ENCODE data around the gene INSRR. TPM values are rescaled to one million over a fixed set of nuclear protein-coding genes. Genes with fewer than 3 reads are reported as not detected.
A peak's percentile ranks its signal among the peaks of the same experiment; 100 is the strongest.

Gene INSRR
- total and polyA plus RNA-seq, 2 of the 8 experiments (the other 6 are each of a cell fraction or from before 2014, with no cell fraction given): 0.02 TPM; not detected in 1

- Histone ChIP-seq H3K4me2 (ENCODE audit: insufficient read depth in 1 of 2, low read depth in 2 of 2, low read length in 2 of 2) (peak overlapping the region in 1 of 2 experiments; percentile 92; a peak in 1 of 4 replicates), H3K14ac (ENCODE audit: insufficient read length) (no peak overlapping the region), H3K23ac (ENCODE audit: insufficient read length) (no peak overlapping the region), H3K9me3 (ENCODE audit: insufficient read depth in 2 of 2, low read depth in 1 of 2, low read length in 1 of 2) (no peaks in the 10 kb centered on the region), H2BK5ac (ENCODE audit: low read depth, low read length) (no peak overlapping the region), H3K27me3 (replicated peaks in 1 of 4; ENCODE audit: control insufficient read depth in 3 of 4, extremely low read depth in 1 of 4, insufficient read depth in 3 of 4, low read length in 3 of 4) (peaks cover 59 to 74% (median 72%) of the 10 kb centered on the region in 4 experiments), H3K27ac (ENCODE audit: low read depth, low read length) (no peak overlapping the region), H4K20me1 (replicated peaks in 1 of 2; ENCODE audit: control insufficient read depth in 1 of 2, insufficient read depth in 2 of 2, low read length in 2 of 2) (peaks cover 7 to 19% of the 10 kb centered on the region in 2 experiments), H3K36me3 (ENCODE audit: control insufficient read depth in 2 of 4, insufficient read depth in 4 of 4, low read length in 3 of 4) (no peaks in the 10 kb centered on the region), H2BK12ac (ENCODE audit: low read depth, low read length) (no peak overlapping the region), H2BK120ac (replicated peaks; ENCODE audit: low read depth, low read length) (no peak overlapping the region), H3K79me1 (ENCODE audit: low read depth, low read length) (no peaks in the 10 kb centered on the region), H3K56ac (replicated peaks; ENCODE audit: insufficient read length, low read depth, low read length) (no peak overlapping the region), H3K18ac (ENCODE audit: extremely low read depth, low read length) (no peak overlapping the region; the same call in 1 of the 2 replicates), H3K4ac (replicated peaks; ENCODE audit: insufficient read length, low read depth, low read length) (no peak overlapping the region), H3K4me3 (ENCODE audit: extremely low read depth in 1 of 4, insufficient read depth in 2 of 4, low read depth in 3 of 4, low read length in 4 of 4) (no peak overlapping the region), H2BK15ac (ENCODE audit: low read length) (no peak overlapping the region), H4K5ac (ENCODE audit: insufficient read length, low read depth, low read length) (no peak overlapping the region), H4K8ac (ENCODE audit: extremely low read depth, insufficient read depth, low read length) (no peak overlapping the region), H2AK5ac (ENCODE audit: low read depth, low read length) (no peak overlapping the region), H4K91ac (replicated peaks; ENCODE audit: insufficient read length, low read length) (no peak overlapping the region), H3K79me2 (ENCODE audit: control insufficient read depth in 1 of 2, insufficient read depth in 2 of 2, low read length in 2 of 2) (no peaks in the 10 kb centered on the region), H2AFZ (ENCODE audit: low read length) (no peak overlapping the region), H2BK20ac (ENCODE audit: low read length) (no peak overlapping the region), H3K4me1 (replicated peaks in 1 of 4; ENCODE audit: control insufficient read depth in 3 of 4, insufficient read depth in 4 of 4, low read length in 3 of 4) (peaks cover 0 to 25% (median 12%) of the 10 kb centered on the region in 4 experiments; a peak in 5 of 7 replicates), H3K23me2 (ENCODE audit: low read depth, low read length) (peaks cover 11% of the 10 kb centered on the region), H3K9ac (replicated peaks in 1 of 4; ENCODE audit: extremely low read depth in 1 of 4, low read depth in 3 of 4, low read length in 3 of 4) (no peak overlapping the region)
- POLR2A ChIA-PET (ENCODE audit: partially characterized antibody): no interaction called here
- 53% methylated on average over 6 of the region's 6 CpGs; no CpG with 5 or more reads in 1 of the 2 experiments for WGBS, 2 experiments (ENCODE audit: extremely low coverage in 1 of 2, insufficient coverage in 1 of 2, insufficient read length in 1 of 2, insufficient replicate concordance in 2 of 2, low coverage in 1 of 2, low lambda C conversion rate in 2 of 2, missing lambda C conversion rate in 1 of 2)
- no peak for FAIRE-seq
- no peak for DNase-seq (ENCODE audit: low read depth in 1 of 2, low spot score in 2 of 2)
- CTCF ChIA-PET (ENCODE audit: partially characterized antibody): interaction anchor here (0.7 to 25.2 kb wide), 7 partner anchors 8 to 167 kb away, joined by 3 to 719 read pairs (median 10); partner anchors contain the start of genes INSRR, NES, NTRK1 and PEAR1
- no peak for TF ChIP-seq NRF1 (IDR thresholded peaks at IDR 0.05; ENCODE audit: low read depth, low read length)
- TF ChIP-seq BRCA1 (IDR thresholded peaks at IDR 0.05; ENCODE audit: low read depth, low read length): no peak
- no peak for TF ChIP-seq CTBP2 (IDR thresholded peaks at IDR 0.05; ENCODE audit: borderline replicate concordance, insufficient read depth, insufficient read length, low read length)
- TF ChIP-seq KDM5A (IDR thresholded peaks at IDR 0.05; ENCODE audit: low read length): no peak
- TF ChIP-seq MAX (IDR thresholded peaks at IDR 0.05): no peak
- no peak for TF ChIP-seq KDM4A (IDR thresholded peaks at IDR 0.05; ENCODE audit: low read depth, low read length, severe bottlenecking)
- TF ChIP-seq TCF12 (IDR thresholded peaks at IDR 0.05; ENCODE audit: low read depth, low read length): no peak
- peak; percentile 11 for TF ChIP-seq ASH2L (IDR thresholded peaks at IDR 0.05; ENCODE audit: low read length)
- no peak for TF ChIP-seq GTF2F1 (IDR thresholded peaks at IDR 0.05; ENCODE audit: borderline replicate concordance, low read depth, low read length)
- TF ChIP-seq BCL11A (IDR thresholded peaks at IDR 0.05; ENCODE audit: low read depth in 2 of 2, low read length in 2 of 2): no peak
Observed at GRCh38 chr1:156844102-156844501, 14.8 kb downstream of the INSRR start.
